IPS DF 6.9 (cell line): ENCODE measurements around the gene KLHDC9.

ENCODE experiments used
- DNase-seq: peaks from one replicate; pipeline ENCODE4 v3.0.0-alpha.2; 2013; ENCODE audit warnings: low read depth, low spot score
- H3K27ac ChIP-seq: one replicate; pipeline ENCODE4 v1.5.1; 2013; ENCODE audit warnings: low read length, control low read depth
- H3K27me3 ChIP-seq: 2 replicates; pipeline ENCODE4 v1.6.1; 2013; ENCODE audit warnings: mild to moderate bottlenecking, low read length; ENCODE audit not compliant: control insufficient read depth, insufficient read depth
- H3K36me3 ChIP-seq: 2 replicates; pipeline ENCODE4 v1.6.1; 2013; ENCODE audit warnings: low read length; ENCODE audit not compliant: control insufficient read depth, insufficient read depth
- H3K4me1 ChIP-seq: 2 replicates; pipeline ENCODE4 v1.6.1; 2013; ENCODE audit warnings: low read length; ENCODE audit not compliant: control insufficient read depth, insufficient read depth
- H3K4me3 ChIP-seq: 2 replicates; pipeline ENCODE4 v1.5.1; 2013; ENCODE audit warnings: mild to moderate bottlenecking, low read length
- H3K9me3 ChIP-seq: 2 replicates; pipeline ENCODE4 v1.6.1; 2013; ENCODE audit warnings: low read length, inconsistent platforms; ENCODE audit not compliant: control insufficient read depth, insufficient read depth
- WGBS: extraction: QIAGEN DNeasy Blood & Tissue Kit; methylation state at CpG from one replicate; pipeline ENCODE4 v1.1.7; 2013; ENCODE audit warnings: mixed read lengths, missing lambda C conversion rate; ENCODE audit not compliant: insufficient read length, insufficient coverage; 5-methylcytosine and 5-hydroxymethylcytosine counted together

KLHDC9 gene

DNA sequence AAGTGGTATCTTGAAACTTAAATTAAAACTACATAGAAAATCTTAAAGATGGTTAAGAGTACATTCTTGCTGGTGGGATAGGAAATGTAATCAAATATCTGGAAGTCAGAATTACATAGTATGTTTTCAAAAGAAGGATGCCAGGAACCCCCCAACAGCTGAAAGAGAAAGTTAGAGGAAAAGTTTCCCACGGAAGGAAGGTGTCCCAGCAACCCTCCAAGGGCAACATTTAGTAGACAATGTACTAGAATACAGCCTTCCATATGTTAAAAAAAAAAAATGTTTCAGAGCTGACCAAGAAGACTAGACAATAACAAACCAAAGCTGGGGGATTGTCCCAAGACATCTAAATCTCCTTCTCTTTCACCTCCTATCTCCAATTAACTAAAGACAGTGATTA is 32.1 kb downstream of the KLHDC9 start:
- WGBS = no CpG with 5 or more reads among the region's 1 CpG
- Histone ChIP-seq H3K4me3 (no peak overlapping the region), H3K27ac (no peak overlapping the region)

GRCh38 chr1:161131523-161132409 is 33.6 kb downstream of the KLHDC9 start:
- H3K4me3 ChIP-seq = peak overlapping the region; percentile 73; the same call in 1 of the 2 replicates

More for the DNA sequence above, 32.1 kb downstream of the KLHDC9 start:
- Histone ChIP-seq H3K9me3 (no peaks in the 10 kb centered on the region), H3K36me3 (peaks cover 5% of the 10 kb centered on the region; the same call in 1 of the 2 replicates), H3K27me3 (no peaks in the 10 kb centered on the region), H3K4me1 (no peaks in the 10 kb centered on the region)
- no peak for DNase-seq

DNA sequence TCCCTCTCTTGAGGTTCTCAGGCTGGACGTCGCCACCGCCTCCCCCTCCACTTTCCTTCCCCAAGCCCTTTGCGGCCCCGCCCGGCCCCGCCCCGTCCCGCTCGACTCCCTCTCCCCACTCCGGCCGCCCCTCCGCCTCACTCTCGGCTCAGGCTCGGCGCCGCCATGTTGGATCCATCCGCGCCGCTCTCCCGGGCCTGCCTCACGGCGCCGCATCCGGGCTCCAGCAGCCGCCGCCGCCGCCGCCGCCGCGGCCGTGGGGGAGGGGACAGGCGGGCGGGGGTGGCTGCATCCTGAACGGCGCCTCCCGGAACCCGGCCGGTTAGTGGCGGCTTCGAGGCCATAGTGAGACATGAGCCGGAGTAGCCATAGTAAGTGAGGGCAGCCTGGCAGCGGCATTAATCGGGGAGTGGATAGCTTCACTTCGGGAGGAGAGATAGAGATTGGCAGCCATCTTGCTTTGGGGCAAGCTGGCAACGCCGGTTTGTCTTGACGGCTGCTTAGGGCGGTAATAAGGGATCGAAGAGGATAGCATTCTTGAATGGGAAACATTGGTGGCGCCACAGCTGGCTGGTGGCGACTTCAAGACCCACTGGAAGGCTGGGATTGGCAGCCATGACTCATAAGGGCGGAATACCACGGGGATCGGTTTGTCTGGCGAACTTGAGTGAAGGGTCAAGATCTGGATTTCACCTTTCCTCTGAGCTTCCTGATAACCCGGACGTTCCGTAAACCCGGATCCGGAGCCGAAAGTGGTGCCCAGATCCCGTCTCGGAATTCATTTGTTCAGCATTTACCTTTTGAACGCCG is 34.5 kb downstream of the KLHDC9 start, which contains the start of gene DEDD:
Gene DEDD (minus strand): TSS at position 258 of the 810 bp plus-strand sequence. CDS start 8,205 bp downstream, outside the sequence.
- no peaks in the 10 kb centered on the region for H3K9me3 ChIP-seq
- no peaks in the 10 kb centered on the region for H3K4me1 ChIP-seq
- peak within 1 kb of the TSS; percentile 73; the same call in 1 of the 2 replicates for H3K4me3 ChIP-seq
- no CpG with 5 or more reads among the region's 68 CpGs for WGBS
- peak; percentile 82 for DNase-seq
- peak within 1 kb of the TSS; percentile 22 for H3K27ac ChIP-seq
- peaks cover 4% of the 10 kb centered on the region; the same call in 1 of the 2 replicates for H3K36me3 ChIP-seq
- H3K27me3 ChIP-seq = no peaks in the 10 kb centered on the region

More at GRCh38 chr1:161131523-161132409, 33.6 kb downstream of the KLHDC9 start:
- WGBS = 100% methylated on average over 1 of the region's 22 CpGs
- H3K27me3 ChIP-seq = no peaks in the 10 kb centered on the region
- no peaks in the 10 kb centered on the region for H3K4me1 ChIP-seq
- no peak overlapping the region for H3K27ac ChIP-seq
- peaks cover 5% of the 10 kb centered on the region; the same call in 1 of the 2 replicates for H3K36me3 ChIP-seq
- DNase-seq = no peak
- H3K9me3 ChIP-seq = no peaks in the 10 kb centered on the region

DNA sequence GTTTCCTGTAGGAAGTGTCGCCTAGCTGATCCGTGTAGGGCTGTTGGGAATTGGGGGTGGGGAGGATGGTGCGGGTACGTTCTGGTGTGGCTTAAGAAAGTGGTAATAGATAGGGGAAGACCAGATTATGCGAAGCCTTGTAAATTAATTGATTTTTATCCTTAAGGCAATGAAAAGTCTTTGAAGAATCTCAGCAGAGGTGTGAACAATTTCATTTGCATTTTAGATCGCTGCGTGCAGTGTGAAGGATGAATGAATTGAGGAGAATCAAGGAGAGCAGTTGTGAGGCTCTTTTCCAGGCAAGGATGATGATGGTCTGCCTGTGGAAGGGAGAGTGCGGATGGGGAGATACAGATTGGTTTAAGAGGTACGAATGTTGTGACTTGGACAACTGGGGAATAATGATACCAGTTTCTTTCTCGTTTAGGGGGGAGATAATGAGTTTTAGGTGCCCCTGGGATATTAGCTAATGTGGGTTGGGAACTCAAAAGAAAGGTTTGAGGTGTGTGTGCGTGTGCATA is 35.1 kb downstream of the KLHDC9 start:
- Histone ChIP-seq H3K36me3 (peaks cover 2% of the 10 kb centered on the region; the same call in 1 of the 2 replicates), H3K4me1 (no peaks in the 10 kb centered on the region), H3K27ac (peak overlapping the region; percentile 22), H3K27me3 (no peaks in the 10 kb centered on the region), H3K9me3 (no peaks in the 10 kb centered on the region), H3K4me3 (peak overlapping the region; percentile 73; the same call in 1 of the 2 replicates)
- no CpG with 5 or more reads among the region's 11 CpGs for WGBS
- DNase-seq = no peak

DNA sequence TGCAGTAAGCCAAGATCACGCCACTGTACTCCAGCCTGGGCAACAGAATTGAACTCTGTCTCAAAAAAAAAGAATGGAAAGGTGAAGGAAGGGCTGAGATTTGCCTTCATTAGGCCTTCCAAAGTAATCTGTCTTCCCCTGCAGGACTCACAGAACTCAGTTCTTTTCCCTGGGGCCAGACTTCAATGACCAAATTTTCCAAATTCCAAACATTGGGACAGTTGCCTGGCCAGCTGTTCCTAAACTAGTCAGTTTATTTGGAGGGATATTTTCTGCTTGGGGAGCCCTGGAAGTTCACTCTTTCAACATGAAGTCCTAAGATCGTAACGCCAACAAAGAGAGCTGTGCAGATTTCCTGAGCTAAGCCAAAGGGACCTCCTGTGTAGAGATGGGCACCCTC is 39.7 kb downstream of the KLHDC9 start:
- Histone ChIP-seq H3K27me3 (no peaks in the 10 kb centered on the region), H3K9me3 (no peaks in the 10 kb centered on the region), H3K4me1 (no peaks in the 10 kb centered on the region; the same call in 1 of the 2 replicates), H3K27ac (no peak overlapping the region), H3K4me3 (no peak overlapping the region), H3K36me3 (no peaks in the 10 kb centered on the region)
- WGBS = no CpG with 5 or more reads among the region's 3 CpGs
- no peak for DNase-seq

GRCh38 chr1:161138431-161138830 is 40.3 kb downstream of the KLHDC9 start:
- H3K4me1 ChIP-seq = no peaks in the 10 kb centered on the region; the same call in 1 of the 2 replicates
- H3K36me3 ChIP-seq = no peaks in the 10 kb centered on the region
- H3K27me3 ChIP-seq = no peaks in the 10 kb centered on the region
- no peak overlapping the region for H3K4me3 ChIP-seq
- H3K27ac ChIP-seq = no peak overlapping the region
- WGBS = no CpG with 5 or more reads among the region's 1 CpG
- no peaks in the 10 kb centered on the region for H3K9me3 ChIP-seq
- no peak for DNase-seq

GRCh38 chr1:161139766-161140165 is 41.6 kb downstream of the KLHDC9 start:
- WGBS = no CpG with 5 or more reads among the region's 1 CpG
- Histone ChIP-seq H3K36me3 (no peaks in the 10 kb centered on the region), H3K4me3 (no peak overlapping the region), H3K9me3 (no peaks in the 10 kb centered on the region), H3K27ac (no peak overlapping the region), H3K27me3 (no peaks in the 10 kb centered on the region), H3K4me1 (no peaks in the 10 kb centered on the region; the same call in 1 of the 2 replicates)
- DNase-seq = no peak

GRCh38 chr1:161140755-161141400 is 42.7 kb downstream of the KLHDC9 start:
- no peaks in the 10 kb centered on the region for H3K9me3 ChIP-seq
- no peak overlapping the region for H3K27ac ChIP-seq
- DNase-seq = no peak
- H3K27me3 ChIP-seq = no peaks in the 10 kb centered on the region
- H3K4me3 ChIP-seq = no peak overlapping the region
- WGBS = no CpG with 5 or more reads among the region's 29 CpGs
- H3K36me3 ChIP-seq = no peaks in the 10 kb centered on the region
- H3K4me1 ChIP-seq = no peaks in the 10 kb centered on the region; the same call in 1 of the 2 replicates

GRCh38 chr1:161145832-161146231 is 47.7 kb downstream of the KLHDC9 start:
- Histone ChIP-seq H3K36me3 (no peaks in the 10 kb centered on the region), H3K9me3 (no peaks in the 10 kb centered on the region), H3K27ac (no peak overlapping the region), H3K4me1 (no peaks in the 10 kb centered on the region; the same call in 1 of the 2 replicates), H3K27me3 (no peaks in the 10 kb centered on the region), H3K4me3 (no peak overlapping the region)
- WGBS = no CpG with 5 or more reads among the region's 3 CpGs
- no peak for DNase-seq
